Stomach (tissue), 9 donors: ENCODE results near the gene ZNF189. TPM values are rescaled to one million over a fixed set of nuclear protein-coding genes. Genes with fewer than 3 reads are reported as not detected.
"Not testable (repeated sequence)": the region's sequence is repeated elsewhere in the genome, so short reads cannot be mapped to it uniquely, and the experiment has no call there.

ENCODE experiments used
- DNase-seq, 2 donors: peaks; one replicate each; pipeline versions ENCODE4 v3.0.0 to v3.0.0-alpha.2; 2013 to 2019
- H3K27ac ChIP-seq, 5 donors: fragments of 200-600 bp in 4 of 5; sonication (generic) in 4 of 5; one replicate each; pipeline ENCODE4 v1.5.1; 2013 to 2019; ENCODE audit warnings: mild to moderate bottlenecking in 1 of 5, moderate library complexity in 1 of 5
- H3K27me3 ChIP-seq, 3 donors: fragments of 200-600 bp; sonication (generic); one replicate each; pipeline ENCODE4 v1.5.1; 2017 to 2019; ENCODE audit warnings: mixed run types in 1 of 3
- H3K36me3 ChIP-seq, 4 donors: fragments of 200-600 bp; sonication (generic); 1 replicate in 3 of 4; 2 replicates in 1 of 4; pipeline ENCODE4 v1.5.1; 2016 to 2019
- H3K4me1 ChIP-seq, 4 donors: fragments of 200-600 bp; sonication (generic); one replicate each; pipeline ENCODE4 v1.5.1; 2016 to 2019
- H3K4me3 ChIP-seq, 4 donors: fragments of 200-600 bp; sonication (generic) in 3 of 4; one replicate each; pipeline ENCODE4 v1.5.1; 2016 to 2019; ENCODE audit warnings: mild to moderate bottlenecking in 1 of 4
- H3K9me3 ChIP-seq, 4 donors: fragments of 200-600 bp; sonication (generic); one replicate each; pipeline ENCODE4 v1.5.1; 2016 to 2019
- CTCF ChIP-seq, 7 experiments: fragments of 450-650 bp in 4 of 7; fragments of 200-600 bp in 3 of 7; sonication (generic) in 3 of 7; IDR thresholded peaks; one replicate each; pipeline ENCODE4 v1.5.1; 2016 to 2019; ENCODE audit warnings: antibody characterized with exemption in 7 of 7, control low read depth in 2 of 7, mild to moderate bottlenecking in 1 of 7
- EP300 ChIP-seq: sonication (generic); formaldehyde crosslinking; IDR thresholded peaks from one replicate; pipeline ENCODE4 v1.6.1; 2017; ENCODE audit warnings: antibody characterized with exemption
- POLR2A ChIP-seq, 4 donors: fragments of 450-650 bp; IDR thresholded peaks; one replicate each; pipeline ENCODE4 v1.6.1; 2016; ENCODE audit warnings: antibody characterized with exemption in 4 of 4, control low read depth in 2 of 4, mild to moderate bottlenecking in 1 of 4, moderate library complexity in 1 of 4
- POLR2AphosphoS5 ChIP-seq, 3 donors: sonication (generic); formaldehyde crosslinking; IDR thresholded peaks; one replicate each; pipeline ENCODE4 v1.6.1; 2016; ENCODE audit warnings: antibody characterized with exemption in 3 of 3
- WGBS, 5 donors: extraction: QIAGEN DNeasy Blood & Tissue Kit in 3 of 5; methylation state at CpG; one replicate each; pipeline versions ENCODE4 v1.1.5 to v1.1.7; 2013 to 2018; 5-methylcytosine and 5-hydroxymethylcytosine counted together
- intact Hi-C: fragments of 100-400 bp; cut with DNase I; formaldehyde crosslinking; loops from one replicate; pipeline ENCODE4 v1.15.1; 2023; ENCODE audit warnings: low total_unique reads
- polyA plus RNA-seq, 3 donors: library from polyadenylated mRNA; stranded (reverse); fragments of 200-250 nt; gene quantifications; one replicate each; pipeline ENCODE4 v1.2.3, GENCODE V29; 2013
- total RNA-seq, 5 donors: library from RNA; depleted of rRNA; stranded (reverse); fragments of >200 nt; gene quantifications; one replicate each; pipeline versions ENCODE4 v1.1.0 to v1.2.3, GENCODE V29; 2014 to 2016
- donor health status: healthy with polysubstance abuse.
- donor health status: Bipolar disorder and iron deficiency.
- donor health status: healthy.

The ZNF189 gene
- total and polyA plus RNA-seq, 8 donors, result 5.8 to 52.2 (median 12.3) TPM

- TF ChIP-seq EP300 (no peak), POLR2A (IDR thresholded peaks at IDR 0.05) (no peak), POLR2AphosphoS5 (IDR thresholded peaks at IDR 0.05) (no peak)
- Histone ChIP-seq H3K27ac (no peak overlapping the region), H3K9me3 (peaks cover 0 to 13% (median 9%) of the 10 kb centered on the region in 4 donors), H3K4me3 (no peak overlapping the region), H3K27me3 (no peaks in the 10 kb centered on the region), H3K36me3 (no peaks in the 10 kb centered on the region), H3K4me1 (no peaks in the 10 kb centered on the region)
- intact Hi-C loops, result no loop called here
- 87 to 94% (median 90%) methylated on average over 3 of the region's 3 CpGs for WGBS, 5 donors
- DNase-seq, result no peak
These were observed 17.5 kb upstream of the ZNF189 start for GRCh38 chr9:101381118-101381517.

GRCh38 chr9:101381833-101382342, 16.8 kb upstream of the ZNF189 start:
- Histone ChIP-seq H3K36me3 (no peaks in the 10 kb centered on the region), H3K4me1 (no peaks in the 10 kb centered on the region), H3K4me3 (no peak overlapping the region), H3K9me3 (peaks cover 0 to 13% (median 9%) of the 10 kb centered on the region in 4 donors), H3K27me3 (no peaks in the 10 kb centered on the region), H3K27ac (no peak overlapping the region)
- TF ChIP-seq CTCF (IDR thresholded peaks at IDR 0.05) (no peak), EP300 (no peak), POLR2AphosphoS5 (IDR thresholded peaks at IDR 0.05) (no peak), POLR2A (IDR thresholded peaks at IDR 0.05) (no peak)
- intact Hi-C loops, result no loop called here
- 55 to 75% (median 58%) methylated on average over 2 of the region's 2 CpGs for WGBS, 5 donors
- no peak for DNase-seq

GRCh38 chr9:101383361-101383760, 15.3 kb upstream of the ZNF189 start:
- no peak overlapping the region for H3K4me3 ChIP-seq
- no peaks in the 10 kb centered on the region for H3K4me1 ChIP-seq
- intact Hi-C loops, result no loop called here
- H3K9me3 ChIP-seq, result peaks cover 0 to 13% (median 9%) of the 10 kb centered on the region in 4 donors
- H3K36me3 ChIP-seq, result peaks cover 0 to 3% (median under 1%) of the 10 kb centered on the region in 4 donors
- no peak for DNase-seq
- H3K27ac ChIP-seq, result no peak overlapping the region
- no peaks in the 10 kb centered on the region for H3K27me3 ChIP-seq
- 72 to 86% (median 80%) methylated on average over 2 of the region's 2 CpGs for WGBS, 5 donors
- TF ChIP-seq POLR2A (IDR thresholded peaks at IDR 0.05), result no peak

- intact Hi-C loops, H3K27me3 ChIP-seq, H3K4me1 ChIP-seq, H3K27ac ChIP-seq, H3K4me3 ChIP-seq, DNase-seq: not testable (repeated sequence)
- H3K9me3 ChIP-seq, result peaks cover 0 to 13% (median 9%) of the 10 kb centered on the region in 4 donors
- H3K36me3 ChIP-seq, result peaks cover 9 to 20% (median 13%) of the 10 kb centered on the region in 4 donors
- WGBS, 5 donors, result 89 to 95% (median 93%) methylated on average over 11 of the region's 11 CpGs
These were observed 13.6 kb upstream of the ZNF189 start, which contains the start of gene BAAT for GRCh38 chr9:101384873-101385536. TSS of gene BAAT (minus strand) at chr9:101385006. CDS start at chr9:101371404, 13,602 bp downstream.

GRCh38 chr9:101387871-101388506, 10.7 kb upstream of the ZNF189 start:
- peak in 1 of 2 donors; percentile 67 for DNase-seq
- no peak overlapping the region for H3K4me3 ChIP-seq
- 49 to 53% (median 51%) methylated on average over 6 of the region's 6 CpGs for WGBS, 5 donors
- H3K36me3 ChIP-seq, result peaks cover 9 to 29% (median 24%) of the 10 kb centered on the region in 4 donors
- no peak for TF ChIP-seq EP300
- no peak for TF ChIP-seq POLR2A (IDR thresholded peaks at IDR 0.05)
- peak in 3 of 7 experiments; percentile 40 to 42 (median 41) for TF ChIP-seq CTCF (IDR thresholded peaks at IDR 0.05)
- TF ChIP-seq POLR2AphosphoS5 (IDR thresholded peaks at IDR 0.05), result no peak
- intact Hi-C loops, result no loop called here
- H3K27ac ChIP-seq, result no peak overlapping the region
- H3K27me3 ChIP-seq, result no peaks in the 10 kb centered on the region
- H3K9me3 ChIP-seq, result peaks cover 0 to 15% (median 9%) of the 10 kb centered on the region in 4 donors
- no peaks in the 10 kb centered on the region for H3K4me1 ChIP-seq
